ENCODE results near the gene ANKH.

The ANKH gene

GRCh38 chr5:14684757-14685156, 186.8 kb downstream of the ANKH start:
- Histone ChIP-seq H3K27ac (ENCODE audit: low read length) (no peak overlapping the region), H2AFZ (ENCODE audit: low read depth, low read length) (no peak overlapping the region), H3K4me3 (ENCODE audit: low read depth in 1 of 2, low read length in 2 of 2) (no peak overlapping the region), H3K27me3 (ENCODE audit: insufficient read depth, low read length, poor library complexity) (no peaks in the 10 kb centered on the region), H3K79me2 (ENCODE audit: insufficient read depth, low read length) (peaks cover 21% of the 10 kb centered on the region), H4K20me1 (ENCODE audit: insufficient read depth, low read length) (peaks cover 22% of the 10 kb centered on the region), H3K9ac (ENCODE audit: low read depth, low read length) (no peak overlapping the region), H3K4me1 (ENCODE audit: insufficient read depth, low read length) (no peaks in the 10 kb centered on the region), H3K36me3 (ENCODE audit: insufficient read depth, low read length) (peaks cover 95% of the 10 kb centered on the region), H3K9me3 (ENCODE audit: insufficient read depth, low read length, severe bottlenecking) (no peaks in the 10 kb centered on the region), H3K4me2 (ENCODE audit: insufficient read depth, low read length) (no peak overlapping the region)
- ATAC-seq (ENCODE audit: insufficient read depth, low read depth) (no peak), DNase-seq (no peak)
- TF ChIP-seq CTCF (IDR thresholded peaks at IDR 0.05; ENCODE audit: borderline replicate concordance, extremely low read depth, low read length, poor library complexity, severe bottlenecking) (no peak), EZH2 (IDR thresholded peaks at IDR 0.05; ENCODE audit: borderline replicate concordance, low read depth, low read length, severe bottlenecking) (no peak)

GRCh38 chr5:14683906-14684455, 187.6 kb downstream of the ANKH start:
- no peak overlapping the region for H3K27ac ChIP-seq (ENCODE audit: low read length)
- H3K36me3 ChIP-seq (ENCODE audit: insufficient read depth, low read length), result peaks cover 94% of the 10 kb centered on the region
- H3K79me2 ChIP-seq (ENCODE audit: insufficient read depth, low read length), result peaks cover 24% of the 10 kb centered on the region
- no peaks in the 10 kb centered on the region for H3K9me3 ChIP-seq (ENCODE audit: insufficient read depth, low read length, severe bottlenecking)
- no peak for DNase-seq
- H3K4me2 ChIP-seq (ENCODE audit: insufficient read depth, low read length), result no peak overlapping the region
- H2AFZ ChIP-seq (ENCODE audit: low read depth, low read length), result no peak overlapping the region
- H3K4me1 ChIP-seq (ENCODE audit: insufficient read depth, low read length), result no peaks in the 10 kb centered on the region
- no peak for TF ChIP-seq CTCF (IDR thresholded peaks at IDR 0.05; ENCODE audit: borderline replicate concordance, extremely low read depth, low read length, poor library complexity, severe bottlenecking)
- no peak for TF ChIP-seq EZH2 (IDR thresholded peaks at IDR 0.05; ENCODE audit: borderline replicate concordance, low read depth, low read length, severe bottlenecking)
- no peak overlapping the region for H3K9ac ChIP-seq (ENCODE audit: low read depth, low read length)
- H3K4me3 ChIP-seq (ENCODE audit: low read depth in 1 of 2, low read length in 2 of 2), result no peak overlapping the region
- no peak for ATAC-seq (ENCODE audit: insufficient read depth, low read depth)
- peaks cover 26% of the 10 kb centered on the region for H4K20me1 ChIP-seq (ENCODE audit: insufficient read depth, low read length)
- H3K27me3 ChIP-seq (ENCODE audit: insufficient read depth, low read length, poor library complexity), result no peaks in the 10 kb centered on the region

GRCh38 chr5:14681236-14681752, 190.3 kb downstream of the ANKH start:
- Histone ChIP-seq H3K79me2 (ENCODE audit: insufficient read depth, low read length) (peaks cover 44% of the 10 kb centered on the region), H3K27me3 (ENCODE audit: insufficient read depth, low read length, poor library complexity) (no peaks in the 10 kb centered on the region), H4K20me1 (ENCODE audit: insufficient read depth, low read length) (peaks cover 37% of the 10 kb centered on the region), H3K9ac (ENCODE audit: low read depth, low read length) (no peak overlapping the region), H3K27ac (ENCODE audit: low read length) (no peak overlapping the region), H2AFZ (ENCODE audit: low read depth, low read length) (no peak overlapping the region), H3K4me1 (ENCODE audit: insufficient read depth, low read length) (peaks cover 1% of the 10 kb centered on the region; the same call in 1 of the 2 replicates), H3K9me3 (ENCODE audit: insufficient read depth, low read length, severe bottlenecking) (no peaks in the 10 kb centered on the region), H3K4me3 (ENCODE audit: low read depth in 1 of 2, low read length in 2 of 2) (no peak overlapping the region), H3K4me2 (ENCODE audit: insufficient read depth, low read length) (no peak overlapping the region), H3K36me3 (ENCODE audit: insufficient read depth, low read length) (peaks cover 89% of the 10 kb centered on the region)
- TF ChIP-seq CTCF (IDR thresholded peaks at IDR 0.05; ENCODE audit: borderline replicate concordance, extremely low read depth, low read length, poor library complexity, severe bottlenecking) (no peak), EZH2 (IDR thresholded peaks at IDR 0.05; ENCODE audit: borderline replicate concordance, low read depth, low read length, severe bottlenecking) (no peak)
- ATAC-seq (ENCODE audit: insufficient read depth, low read depth), result no peak
- DNase-seq, result no peak

Measured in DND-41 (cell line).